RPMI7951 (cell line): Measurements from ENCODE around the gene FERD3L. TPM values are rescaled to one million over a fixed set of nuclear protein-coding genes. Genes with fewer than 3 reads are reported as not detected.

Experiments
- DNase-seq: peaks from one replicate; pipeline ENCODE4 v3.0.0-alpha.2; 2012; ENCODE audit warnings: low read depth
- total RNA-seq: library from RNA; depleted of rRNA; stranded (reverse); fragments of >200 nt; shearing (Covaris generic); gene quantifications from 2 replicates; pipeline ENCODE4 v1.2.3, GENCODE V29; 2014

The FERD3L gene
- total RNA-seq, 1 experiment from 2014 or later: not detected

DNA sequence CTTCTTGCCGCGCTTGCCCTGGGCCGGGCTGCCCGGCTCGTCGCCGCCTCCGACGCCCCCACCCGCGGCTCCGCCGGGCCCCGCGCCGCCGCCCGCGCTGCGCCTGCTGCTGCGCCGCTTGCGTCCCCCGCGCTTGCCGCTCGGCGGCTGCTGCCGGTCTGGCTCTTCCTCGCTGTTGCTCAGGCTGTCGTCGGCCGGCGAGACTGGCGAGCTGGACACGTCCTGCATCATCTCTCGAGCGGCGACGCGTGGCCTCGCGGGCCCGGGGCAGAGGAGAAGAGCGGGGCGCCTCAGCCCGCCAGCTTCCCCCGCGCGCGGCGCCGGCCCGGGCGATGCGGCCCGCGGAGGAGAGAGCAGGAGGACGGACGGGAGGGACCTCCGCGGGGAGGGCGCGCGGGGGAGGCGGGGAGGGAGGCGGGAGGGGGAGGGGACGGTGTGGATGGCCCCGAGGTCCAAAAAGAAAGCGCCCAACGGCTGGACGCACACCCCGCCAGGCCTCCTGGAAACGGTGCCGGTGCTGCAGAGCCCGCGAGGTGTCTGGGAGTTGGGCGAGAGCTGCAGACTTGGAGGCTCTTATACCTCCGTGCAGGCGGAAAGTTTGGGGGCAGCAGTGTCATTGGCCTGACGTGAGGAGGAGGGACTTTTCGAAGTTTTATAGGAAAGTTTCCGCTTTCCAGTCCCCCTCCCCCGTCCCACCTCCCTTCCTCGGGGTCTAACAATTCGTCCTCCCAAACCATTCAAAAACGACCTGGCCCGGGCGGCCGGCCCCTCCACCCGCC, 27.9 kb downstream of the FERD3L start, which contains the start of gene TWIST1:
Gene TWIST1 (minus strand): TSS at position 546 of the 779 bp plus-strand sequence. CDS start 315 bp downstream, at position 231.
- DNase-seq: peak; percentile 96

- peak; percentile 70 for DNase-seq
Measured at GRCh38 chr7:19116121-19117090, 28.8 kb downstream of the FERD3L start.

GRCh38 chr7:19114551-19114855, 30.7 kb downstream of the FERD3L start:
- DNase-seq: peak; percentile 17

GRCh38 chr7:19113855-19114550, 31.2 kb downstream of the FERD3L start:
- DNase-seq: peak; percentile 24

DNA sequence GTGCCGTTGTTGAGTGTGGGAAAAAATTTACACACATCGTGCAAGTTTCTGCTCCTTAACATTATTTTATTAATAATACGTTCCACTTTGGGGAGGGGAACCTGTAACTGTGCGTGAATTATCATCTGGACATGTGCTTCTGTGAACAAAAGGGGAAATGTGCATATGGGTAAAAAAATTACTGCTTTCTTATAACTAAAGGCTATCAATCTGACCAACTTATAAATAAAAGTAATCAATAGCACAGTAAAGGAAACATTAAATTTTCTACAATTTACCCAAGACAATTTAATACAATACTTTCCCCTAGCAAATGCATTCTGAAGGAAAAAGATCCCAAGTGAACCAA, 32.2 kb downstream of the FERD3L start:
- DNase-seq: no peak

- DNase-seq: no peak
Measured at GRCh38 chr7:19112274-19113001, 32.8 kb downstream of the FERD3L start.

DNA sequence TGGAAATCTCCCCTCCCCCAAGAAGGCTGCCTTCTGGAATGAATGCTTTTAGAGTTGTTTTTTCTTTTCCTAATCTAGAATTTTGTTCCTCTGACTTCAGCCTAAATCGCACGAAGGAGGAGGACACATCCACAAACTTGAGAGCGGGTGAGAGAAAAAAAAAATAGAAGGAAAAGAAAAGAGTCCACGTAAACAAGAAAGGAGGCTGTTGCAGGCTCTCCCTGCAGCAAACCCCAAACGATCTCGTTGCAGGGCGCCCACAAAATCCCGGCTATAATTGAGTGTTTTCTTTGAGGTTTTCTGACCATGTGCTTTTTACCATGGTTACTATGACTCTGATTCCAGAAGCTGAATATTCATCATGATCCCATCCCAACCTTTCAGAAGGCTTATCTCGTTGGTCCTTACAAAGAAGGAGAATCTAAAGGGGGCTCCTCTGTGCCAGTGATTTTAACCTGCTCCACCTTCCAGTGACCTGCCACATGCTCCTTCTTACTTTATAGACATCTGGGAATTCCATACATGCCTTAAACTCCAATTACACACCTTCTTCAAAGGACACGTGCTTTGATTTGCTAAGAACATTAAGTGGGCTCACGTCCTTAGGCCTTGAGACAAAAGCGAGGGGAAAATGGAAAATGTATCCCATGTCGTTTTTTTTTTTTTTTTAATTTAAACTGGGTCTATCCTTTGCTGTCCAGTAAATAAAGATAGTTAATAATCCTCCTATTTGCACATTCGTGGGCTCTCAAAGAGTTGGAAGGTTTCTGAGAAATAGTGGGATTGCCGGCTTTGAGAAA, 33.5 kb downstream of the FERD3L start:
- no peak for DNase-seq

DNA sequence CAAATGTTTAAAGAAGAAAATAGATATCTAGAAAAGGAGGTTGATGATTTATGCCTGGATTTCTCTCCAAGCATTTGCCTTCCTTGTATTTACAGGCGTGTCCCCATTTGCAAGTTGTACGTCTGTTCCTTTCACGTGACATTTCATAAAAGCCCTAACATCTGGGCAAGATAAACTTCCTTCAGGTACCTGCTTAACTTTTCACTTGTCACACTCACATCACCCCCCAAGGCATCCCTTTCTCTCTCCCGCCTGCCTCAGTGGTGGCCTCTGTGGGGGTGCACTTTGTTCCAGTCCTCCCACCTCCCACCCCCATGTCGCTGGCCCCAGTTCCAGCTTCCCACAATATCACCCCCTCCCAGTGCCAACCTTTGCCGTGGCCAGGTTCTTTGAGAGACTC, 34.4 kb downstream of the FERD3L start:
- DNase-seq: no peak

- DNase-seq: no peak
Measured at GRCh38 chr7:19110026-19110730, 35.0 kb downstream of the FERD3L start.

DNA sequence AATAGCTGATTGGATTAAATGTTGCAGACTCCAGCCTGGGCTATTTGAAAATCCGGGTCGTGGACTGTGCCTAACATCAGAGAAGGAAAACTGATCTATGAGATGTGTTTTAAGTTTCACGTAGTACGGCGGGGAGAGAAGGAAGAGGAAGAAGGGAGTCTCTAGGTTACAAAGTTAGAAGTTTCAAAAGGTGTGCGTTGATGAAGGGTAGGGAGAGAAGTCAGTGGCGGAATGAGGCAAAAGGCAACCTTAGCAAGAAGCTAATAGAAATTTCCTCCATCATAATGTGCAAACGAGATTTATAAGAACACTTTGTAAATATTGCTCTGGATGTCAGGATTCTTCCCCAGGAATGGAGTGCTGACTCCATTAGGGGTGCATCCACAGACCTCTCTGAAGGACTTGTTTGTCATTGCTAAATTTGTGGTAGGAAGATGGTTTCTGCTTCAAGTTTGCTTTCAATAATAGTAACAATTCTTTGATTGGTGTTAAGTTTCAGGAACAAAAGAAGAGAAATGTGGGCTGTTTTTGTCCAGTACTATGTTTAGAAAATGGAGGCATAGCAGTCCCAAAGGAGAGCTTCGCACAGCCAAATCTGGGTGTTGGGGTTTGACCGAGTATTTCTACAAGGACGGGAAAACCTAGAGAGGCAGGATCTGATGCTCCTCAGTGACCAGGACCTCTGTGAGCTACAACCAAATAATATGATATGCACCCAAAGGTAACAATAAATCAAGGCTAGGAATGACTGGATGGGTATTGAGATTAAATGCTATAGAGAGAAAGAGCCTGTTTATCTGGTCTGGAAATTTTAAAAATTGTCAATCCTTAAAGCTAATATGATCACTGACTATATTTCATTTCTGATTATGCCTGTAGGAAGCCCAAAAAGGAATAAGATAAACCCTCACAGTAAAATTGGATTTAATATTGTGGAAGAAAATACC, 35.9 kb downstream of the FERD3L start:
- no peak for DNase-seq

- peak; percentile 75 for DNase-seq
Measured at GRCh38 chr7:19107356-19108146, 37.7 kb downstream of the FERD3L start.

GRCh38 chr7:19107081-19107355, 38.2 kb downstream of the FERD3L start:
- no peak for DNase-seq

DNA sequence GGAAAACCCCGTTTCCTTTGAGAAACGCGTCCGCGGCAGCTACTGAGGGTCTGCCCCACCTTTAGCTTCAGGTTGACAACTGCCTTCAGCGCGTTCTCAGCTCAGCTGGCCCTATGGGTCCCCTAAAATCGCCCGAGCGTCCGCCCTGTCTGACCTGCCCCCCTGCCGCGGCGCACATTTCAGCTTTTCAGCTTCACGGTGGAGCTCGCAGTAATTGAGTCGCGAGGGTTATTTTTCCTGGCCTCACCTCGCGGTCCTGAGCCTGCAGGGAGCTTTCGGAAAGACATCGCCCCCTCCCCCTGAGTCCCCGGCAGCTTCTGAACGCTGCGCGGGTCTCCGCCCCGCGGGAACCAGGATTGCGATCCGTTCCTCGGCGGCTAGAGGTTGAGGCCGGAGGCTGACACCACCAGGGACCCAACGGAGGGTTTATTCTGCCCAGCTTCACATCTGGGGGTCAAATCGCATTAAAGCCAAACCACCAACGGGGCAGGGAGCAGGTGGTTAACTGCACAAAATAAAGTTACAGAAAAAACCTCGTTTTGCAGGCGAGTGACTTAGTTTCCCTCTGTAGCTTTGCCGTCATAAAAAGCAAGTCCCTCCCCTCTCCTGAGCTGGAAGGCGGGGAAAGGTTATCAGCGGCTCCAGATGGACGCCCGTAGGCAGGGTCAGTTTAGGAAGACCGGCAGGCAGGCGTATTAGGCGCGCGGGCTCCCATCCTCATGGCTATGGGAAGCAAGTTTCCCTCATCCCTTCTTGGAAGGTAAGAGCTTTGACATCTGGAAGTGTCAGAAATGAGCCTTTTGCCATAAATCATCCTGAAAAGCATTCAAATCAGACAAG, 38.8 kb downstream of the FERD3L start:
- DNase-seq: peak; percentile 40

- no peak for DNase-seq
Measured at GRCh38 chr7:19105546-19105945, 39.7 kb downstream of the FERD3L start.

- DNase-seq: no peak
Measured at GRCh38 chr7:19104811-19105210, 40.4 kb downstream of the FERD3L start.

DNA sequence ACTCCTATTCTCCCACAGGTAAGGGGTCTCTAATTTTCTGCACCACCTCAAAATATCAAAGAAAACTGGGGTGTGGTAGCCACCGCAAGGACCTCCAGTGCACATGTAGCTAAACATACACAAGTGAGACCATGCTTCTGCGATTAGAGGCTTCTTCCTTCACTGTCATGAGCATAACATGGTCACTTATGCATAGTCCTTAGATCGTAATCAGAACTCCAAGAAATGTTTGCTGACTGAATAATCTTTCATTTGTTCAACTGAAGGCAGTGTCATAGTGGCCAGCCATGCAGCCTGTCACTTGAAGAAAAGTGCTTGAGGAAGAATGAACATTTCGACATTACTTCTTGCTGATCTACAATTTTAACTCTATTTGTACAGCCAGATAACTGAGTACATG, 42.3 kb downstream of the FERD3L start:
- DNase-seq: no peak

GRCh38 chr7:19101909-19102308, 43.3 kb downstream of the FERD3L start:
- DNase-seq: no peak
